Endothelial cell of hepatic sinusoid (primary cell): ENCODE data around the gene VPS18.
"Not testable (repeated sequence)": the region's sequence is repeated elsewhere in the genome, so short reads cannot be mapped to it uniquely, and the experiment has no call there.

ENCODE experiments used
- in situ Hi-C: cut with HindIII; loops from 2 replicates; pipeline ENCODE4 v1.10.0; 2017; ENCODE audit warnings: low sequenced_read_pairs

VPS18 gene

GRCh38 chr15:40893733-40894680, at the start of gene VPS18:
Gene VPS18, plus strand, starts transcription at chr15:40894450. Its CDS starts 319 bp downstream, at chr15:40894769.
- in situ Hi-C loops = no loop called here

- in situ Hi-C loops = no loop called here
These were observed 49.6 kb upstream of the VPS18 start for GRCh38 chr15:40844696-40845030.

- in situ Hi-C loops = no loop called here
These were observed 49.2 kb upstream of the VPS18 start for GRCh38 chr15:40845036-40845435.

- in situ Hi-C loops = no loop called here
These were observed 48.6 kb upstream of the VPS18 start for GRCh38 chr15:40845511-40846284.

GRCh38 chr15:40846841-40847222, 47.4 kb upstream of the VPS18 start:
- in situ Hi-C loops = no loop called here

GRCh38 chr15:40847223-40847961, 46.9 kb upstream of the VPS18 start:
- in situ Hi-C loops = no loop called here

- in situ Hi-C loops = no loop called here
These were observed 43.6 kb upstream of the VPS18 start for GRCh38 chr15:40850576-40851112.

- in situ Hi-C loops = no loop called here
These were observed 41.7 kb upstream of the VPS18 start for GRCh38 chr15:40852529-40852928.

- in situ Hi-C loops = no loop called here
These were observed 40.9 kb upstream of the VPS18 start for GRCh38 chr15:40853241-40853890.

GRCh38 chr15:40854161-40854560, 40.1 kb upstream of the VPS18 start:
- in situ Hi-C loops = no loop called here

GRCh38 chr15:40855706-40856234, 38.5 kb upstream of the VPS18 start:
- in situ Hi-C loops = no loop called here

GRCh38 chr15:40856746-40857145, 37.5 kb upstream of the VPS18 start:
- in situ Hi-C loops = no loop called here

GRCh38 chr15:40857601-40858341, 36.5 kb upstream of the VPS18 start:
- in situ Hi-C loops = no loop called here

GRCh38 chr15:40858706-40859105, 35.5 kb upstream of the VPS18 start:
- in situ Hi-C loops = no loop called here

- in situ Hi-C loops = no loop called here
These were observed 34.9 kb upstream of the VPS18 start for GRCh38 chr15:40859206-40859851.

- in situ Hi-C loops = not testable (repeated sequence)
These were observed 33.1 kb upstream of the VPS18 start for GRCh38 chr15:40861147-40861546.

GRCh38 chr15:40863660-40864270, 30.5 kb upstream of the VPS18 start:
- in situ Hi-C loops = no loop called here

GRCh38 chr15:40867199-40867598, 27.1 kb upstream of the VPS18 start:
- in situ Hi-C loops = no loop called here

GRCh38 chr15:40869686-40870085, 24.6 kb upstream of the VPS18 start:
- in situ Hi-C loops = no loop called here
